Measurements from ENCODE around the gene MUC3A. TPM values are rescaled to one million over a fixed set of nuclear protein-coding genes. Genes with fewer than 3 reads are reported as not detected.

The MUC3A gene
- total RNA-seq, 1 experiment from 2014 or later: 29.2 TPM

- Mint-ChIP-seq H3K36me3 (ENCODE audit: insufficient read depth in 1 of 3, low read depth in 3 of 3) (no peaks in the 10 kb centered on the region), H3K27ac (no peak overlapping the region)
Observed at GRCh38 chr7:100902638-100903037, 46.7 kb upstream of the MUC3A start.

More at GRCh38 chr7:100902638-100903037, 46.7 kb upstream of the MUC3A start:
- Histone ChIP-seq H3K27ac (ENCODE audit: insufficient read length, low read depth, low read length) (no peak overlapping the region), H3K23ac (ENCODE audit: insufficient read length, low read depth, low read length) (no peak overlapping the region), H4K8ac (replicated peaks; ENCODE audit: insufficient read length, low read depth, low read length) (no peak overlapping the region), H2BK20ac (ENCODE audit: low read depth, low read length, poor library complexity, severe bottlenecking) (no peak overlapping the region), H3K4me2 (ENCODE audit: insufficient read depth, insufficient read length, low read length) (no peak overlapping the region), H3K9ac (ENCODE audit: extremely low read depth, insufficient read length, low read length) (no peak overlapping the region), H4K5ac (ENCODE audit: insufficient read length, low read depth, low read length) (no peak overlapping the region), H2BK120ac (ENCODE audit: low read depth, low read length, poor library complexity, severe bottlenecking) (no peak overlapping the region), H4K91ac (ENCODE audit: insufficient read length, low read depth, low read length) (no peak overlapping the region), H2BK5ac (ENCODE audit: insufficient read length, low read length) (no peak overlapping the region), H3K27me3 (ENCODE audit: insufficient read depth, low read length) (no peaks in the 10 kb centered on the region), H3K79me2 (ENCODE audit: insufficient read depth, low read length) (no peaks in the 10 kb centered on the region), H2AFZ (ENCODE audit: low read length) (no peak overlapping the region), H2BK12ac (ENCODE audit: insufficient read length, low read depth, low read length) (no peak overlapping the region), H3K9me3 (ENCODE audit: control insufficient read depth, low read depth, low read length) (no peaks in the 10 kb centered on the region), H3K18ac (ENCODE audit: insufficient read length, low read depth, low read length) (no peak overlapping the region), H3K79me1 (ENCODE audit: insufficient read depth, low read depth, low read length, poor library complexity, severe bottlenecking) (no peaks in the 10 kb centered on the region), H3K23me2 (ENCODE audit: insufficient read length, low read depth, low read length, poor library complexity, severe bottlenecking) (no peaks in the 10 kb centered on the region), H3K56ac (ENCODE audit: insufficient read length, low read depth, low read length) (no peak overlapping the region), H3K14ac (ENCODE audit: insufficient read depth, low read length) (no peak overlapping the region), H2BK15ac (ENCODE audit: low read depth, low read length) (no peak overlapping the region), H3K4ac (ENCODE audit: low read depth, low read length) (no peak overlapping the region), H3K4me1 (ENCODE audit: insufficient read depth, low read length) (no peaks in the 10 kb centered on the region), H4K20me1 (ENCODE audit: control insufficient read depth, insufficient read depth, insufficient read length) (no peaks in the 10 kb centered on the region), H2AK5ac (ENCODE audit: insufficient read length, low read length) (no peak overlapping the region), H3T11ph (ENCODE audit: low read length) (no peak overlapping the region)
- Mint-ChIP-seq H3K4me3 (no peak overlapping the region), H3K27me3 (ENCODE audit: low read depth) (peaks cover 5% of the 10 kb centered on the region), H3K9me3 (no peaks in the 10 kb centered on the region), H3K4me1 (peaks cover 0 to 4% of the 10 kb centered on the region in 2 experiments; a peak in 1 of 4 replicates)
- TF ChIP-seq, protein P1, sequence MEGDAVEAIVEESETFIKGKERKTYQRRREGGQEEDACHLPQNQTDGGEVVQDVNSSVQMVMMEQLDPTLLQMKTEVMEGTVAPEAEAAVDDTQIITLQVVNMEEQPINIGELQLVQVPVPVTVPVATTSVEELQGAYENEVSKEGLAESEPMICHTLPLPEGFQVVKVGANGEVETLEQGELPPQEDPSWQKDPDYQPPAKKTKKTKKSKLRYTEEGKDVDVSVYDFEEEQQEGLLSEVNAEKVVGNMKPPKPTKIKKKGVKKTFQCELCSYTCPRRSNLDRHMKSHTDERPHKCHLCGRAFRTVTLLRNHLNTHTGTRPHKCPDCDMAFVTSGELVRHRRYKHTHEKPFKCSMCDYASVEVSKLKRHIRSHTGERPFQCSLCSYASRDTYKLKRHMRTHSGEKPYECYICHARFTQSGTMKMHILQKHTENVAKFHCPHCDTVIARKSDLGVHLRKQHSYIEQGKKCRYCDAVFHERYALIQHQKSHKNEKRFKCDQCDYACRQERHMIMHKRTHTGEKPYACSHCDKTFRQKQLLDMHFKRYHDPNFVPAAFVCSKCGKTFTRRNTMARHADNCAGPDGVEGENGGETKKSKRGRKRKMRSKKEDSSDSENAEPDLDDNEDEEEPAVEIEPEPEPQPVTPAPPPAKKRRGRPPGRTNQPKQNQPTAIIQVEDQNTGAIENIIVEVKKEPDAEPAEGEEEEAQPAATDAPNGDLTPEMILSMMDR (conservative IDR thresholded peaks at IDR 0.05): no peak
- WGBS (ENCODE audit: extremely low coverage, insufficient read length, low lambda C conversion rate): no CpG with 5 or more reads among the region's 7 CpGs
- DNase-seq: no peak

All from H9 (cell line).